Measurements from ENCODE around the gene PCDHGA11. TPM values are rescaled to one million over a fixed set of nuclear protein-coding genes. Genes with fewer than 3 reads are reported as not detected.

PCDHGA11 gene
- total and polyA plus RNA-seq, 10 of the 15 experiments (the other 5 are each of a cell fraction or from before 2014, with no cell fraction given): 0.21 to 3.4 (median 2.2) TPM

DNA sequence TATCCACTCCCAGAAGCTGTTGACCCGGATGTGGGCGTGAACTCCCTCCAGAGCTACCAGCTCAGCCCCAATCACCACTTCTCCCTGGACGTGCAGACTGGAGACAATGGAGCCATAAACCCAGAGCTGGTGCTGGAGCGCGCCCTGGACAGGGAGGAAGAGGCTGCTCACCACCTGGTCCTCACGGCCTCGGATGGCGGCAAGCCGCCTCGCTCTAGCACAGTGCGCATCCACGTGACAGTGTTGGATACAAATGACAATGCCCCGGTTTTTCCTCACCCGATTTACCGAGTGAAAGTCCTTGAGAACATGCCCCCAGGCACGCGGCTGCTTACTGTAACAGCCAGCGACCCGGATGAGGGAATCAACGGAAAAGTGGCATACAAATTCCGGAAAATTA lies 27.6 kb upstream of the PCDHGA11 start:
- no peaks in the 10 kb centered on the region for H3K4me1 ChIP-seq (ENCODE audit: control insufficient read depth, insufficient read depth, low read length)
- TF ChIP-seq, protein P1, sequence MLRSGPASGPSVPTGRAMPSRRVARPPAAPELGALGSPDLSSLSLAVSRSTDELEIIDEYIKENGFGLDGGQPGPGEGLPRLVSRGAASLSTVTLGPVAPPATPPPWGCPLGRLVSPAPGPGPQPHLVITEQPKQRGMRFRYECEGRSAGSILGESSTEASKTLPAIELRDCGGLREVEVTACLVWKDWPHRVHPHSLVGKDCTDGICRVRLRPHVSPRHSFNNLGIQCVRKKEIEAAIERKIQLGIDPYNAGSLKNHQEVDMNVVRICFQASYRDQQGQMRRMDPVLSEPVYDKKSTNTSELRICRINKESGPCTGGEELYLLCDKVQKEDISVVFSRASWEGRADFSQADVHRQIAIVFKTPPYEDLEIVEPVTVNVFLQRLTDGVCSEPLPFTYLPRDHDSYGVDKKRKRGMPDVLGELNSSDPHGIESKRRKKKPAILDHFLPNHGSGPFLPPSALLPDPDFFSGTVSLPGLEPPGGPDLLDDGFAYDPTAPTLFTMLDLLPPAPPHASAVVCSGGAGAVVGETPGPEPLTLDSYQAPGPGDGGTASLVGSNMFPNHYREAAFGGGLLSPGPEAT (IDR thresholded peaks at IDR 0.05; ENCODE audit: low read depth): no peak
- no peak for TF ChIP-seq IRF4 (IDR thresholded peaks at IDR 0.05; ENCODE audit: low read depth, low read length)
- no peak for TF ChIP-seq SREBF2 (IDR thresholded peaks at IDR 0.05; ENCODE audit: low read length)
- no peak for TF ChIP-seq FOS (IDR thresholded peaks at IDR 0.05; ENCODE audit: borderline replicate concordance, extremely low read depth, insufficient read length)
- no peak for TF ChIP-seq YY1 (IDR thresholded peaks at IDR 0.05; ENCODE audit: low read depth, low read length)
- no peak for TF ChIP-seq ZSCAN29 (IDR thresholded peaks at IDR 0.05)
- no peak for TF ChIP-seq HDGF (IDR thresholded peaks at IDR 0.05)
- no peak for TF ChIP-seq SRF (IDR thresholded peaks at IDR 0.05; ENCODE audit: low read depth in 2 of 2, low read length in 2 of 2)
- no peak for TF ChIP-seq JUND (IDR thresholded peaks at IDR 0.05; ENCODE audit: low read depth, low read length)
- no peak for TF ChIP-seq SUPT20H (IDR thresholded peaks at IDR 0.05; ENCODE audit: borderline replicate concordance, control insufficient read depth, low read depth, low read length)
- no peak for TF ChIP-seq TCF3 (IDR thresholded peaks at IDR 0.05; ENCODE audit: borderline replicate concordance, insufficient read depth, low read depth, low read length)
- TF ChIP-seq CBFB (IDR thresholded peaks at IDR 0.05; ENCODE audit: low read depth): no peak
- no peak for TF ChIP-seq CHD4 (IDR thresholded peaks at IDR 0.05)
- TF ChIP-seq, protein P2, sequence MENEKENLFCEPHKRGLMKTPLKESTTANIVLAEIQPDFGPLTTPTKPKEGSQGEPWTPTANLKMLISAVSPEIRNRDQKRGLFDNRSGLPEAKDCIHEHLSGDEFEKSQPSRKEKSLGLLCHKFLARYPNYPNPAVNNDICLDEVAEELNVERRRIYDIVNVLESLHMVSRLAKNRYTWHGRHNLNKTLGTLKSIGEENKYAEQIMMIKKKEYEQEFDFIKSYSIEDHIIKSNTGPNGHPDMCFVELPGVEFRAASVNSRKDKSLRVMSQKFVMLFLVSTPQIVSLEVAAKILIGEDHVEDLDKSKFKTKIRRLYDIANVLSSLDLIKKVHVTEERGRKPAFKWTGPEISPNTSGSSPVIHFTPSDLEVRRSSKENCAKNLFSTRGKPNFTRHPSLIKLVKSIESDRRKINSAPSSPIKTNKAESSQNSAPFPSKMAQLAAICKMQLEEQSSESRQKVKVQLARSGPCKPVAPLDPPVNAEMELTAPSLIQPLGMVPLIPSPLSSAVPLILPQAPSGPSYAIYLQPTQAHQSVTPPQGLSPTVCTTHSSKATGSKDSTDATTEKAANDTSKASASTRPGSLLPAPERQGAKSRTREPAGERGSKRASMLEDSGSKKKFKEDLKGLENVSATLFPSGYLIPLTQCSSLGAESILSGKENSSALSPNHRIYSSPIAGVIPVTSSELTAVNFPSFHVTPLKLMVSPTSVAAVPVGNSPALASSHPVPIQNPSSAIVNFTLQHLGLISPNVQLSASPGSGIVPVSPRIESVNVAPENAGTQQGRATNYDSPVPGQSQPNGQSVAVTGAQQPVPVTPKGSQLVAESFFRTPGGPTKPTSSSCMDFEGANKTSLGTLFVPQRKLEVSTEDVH (IDR thresholded peaks at IDR 0.05; ENCODE audit: low read depth, partially characterized antibody): no peak
- TF ChIP-seq, protein P3, sequence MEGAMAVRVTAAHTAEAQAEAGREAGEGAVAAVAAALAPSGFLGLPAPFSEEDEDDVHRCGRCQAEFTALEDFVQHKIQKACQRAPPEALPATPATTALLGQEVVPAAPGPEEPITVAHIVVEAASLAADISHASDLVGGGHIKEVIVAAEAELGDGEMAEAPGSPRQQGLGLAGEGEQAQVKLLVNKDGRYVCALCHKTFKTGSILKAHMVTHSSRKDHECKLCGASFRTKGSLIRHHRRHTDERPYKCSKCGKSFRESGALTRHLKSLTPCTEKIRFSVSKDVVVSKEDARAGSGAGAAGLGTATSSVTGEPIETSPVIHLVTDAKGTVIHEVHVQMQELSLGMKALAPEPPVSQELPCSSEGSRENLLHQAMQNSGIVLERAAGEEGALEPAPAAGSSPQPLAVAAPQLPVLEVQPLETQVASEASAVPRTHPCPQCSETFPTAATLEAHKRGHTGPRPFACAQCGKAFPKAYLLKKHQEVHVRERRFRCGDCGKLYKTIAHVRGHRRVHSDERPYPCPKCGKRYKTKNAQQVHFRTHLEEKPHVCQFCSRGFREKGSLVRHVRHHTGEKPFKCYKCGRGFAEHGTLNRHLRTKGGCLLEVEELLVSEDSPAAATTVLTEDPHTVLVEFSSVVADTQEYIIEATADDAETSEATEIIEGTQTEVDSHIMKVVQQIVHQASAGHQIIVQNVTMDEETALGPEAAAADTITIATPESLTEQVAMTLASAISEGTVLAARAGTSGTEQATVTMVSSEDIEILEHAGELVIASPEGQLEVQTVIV (IDR thresholded peaks at IDR 0.05; ENCODE audit: borderline replicate concordance, partially characterized antibody): no peak
- DNase-seq (ENCODE audit: low read depth, low spot score) (no peak), ATAC-seq (no peak), FAIRE-seq (no peak)
- no TSS peak for BruUV-seq (replicated peaks)
- H3K27me3 ChIP-seq (replicated peaks in 1 of 2; ENCODE audit: control insufficient read depth in 2 of 2, insufficient read depth in 2 of 2, low read length in 1 of 2): no peaks in the 10 kb centered on the region
- H3K36me3 ChIP-seq (ENCODE audit: control insufficient read depth in 2 of 2, insufficient read depth in 2 of 2, low read length in 1 of 2): no peaks in the 10 kb centered on the region
- no peak overlapping the region for H2AFZ ChIP-seq (ENCODE audit: control insufficient read depth, low read depth, low read length)
- no peak overlapping the region for H3K27ac ChIP-seq (ENCODE audit: control insufficient read depth, insufficient read depth)
- ChIA-PET SMC1A (ENCODE audit: uncharacterized antibody, unreplicated experiment) (no interaction called here), CTCF (interaction anchor here (1.3 to 1.4 kb wide), 2 partner anchors 20 to 170 kb away, joined by 3 read pairs; no protein-coding TSS in a partner anchor), RAD21 (ENCODE audit: unreplicated experiment) (no interaction called here), POLR2A (no interaction called here)
- H3K79me2 ChIP-seq (ENCODE audit: control insufficient read depth, insufficient read depth, low read length): no peaks in the 10 kb centered on the region
- intact Hi-C loops (cut with micrococcal nuclease; ENCODE audit: unreplicated experiment) (no loop called here), in situ Hi-C loops (cut with MboI) (no loop called here)
- H3K4me3 ChIP-seq: no peak overlapping the region
- WGBS (ENCODE audit: insufficient coverage, insufficient replicate concordance, low lambda C conversion rate, missing lambda C conversion rate): 87% methylated on average over 21 of the region's 21 CpGs
- H4K20me1 ChIP-seq (ENCODE audit: control insufficient read depth, insufficient read depth): no peaks in the 10 kb centered on the region
- peaks cover 4% of the 10 kb centered on the region; the same call in 2 of the 3 replicates for H3K9me3 ChIP-seq (replicated peaks; ENCODE audit: control insufficient read depth, insufficient read depth, low read length)
- no peak overlapping the region for H3K9ac ChIP-seq (ENCODE audit: control insufficient read depth, insufficient read depth, low read length)
- H3K4me2 ChIP-seq (ENCODE audit: control insufficient read depth, insufficient read depth): no peak overlapping the region
